ENCODE data around the gene NEURL1.
"Not testable (repeated sequence)": the region's sequence is repeated elsewhere in the genome, so short reads cannot be mapped to it uniquely, and the experiment has no call there.

Gene NEURL1

GRCh38 chr10:103493916-103494877, 692 bp downstream of the NEURL1 start:
- no peak for DNase-seq

- no peak for DNase-seq
These were observed 1.8 kb downstream of the NEURL1 start for GRCh38 chr10:103495321-103495720.

- DNase-seq: no peak
These were observed 3.8 kb downstream of the NEURL1 start for GRCh38 chr10:103497161-103497915.

GRCh38 chr10:103498936-103499638, 5.6 kb downstream of the NEURL1 start:
- no peak for DNase-seq

GRCh38 chr10:103499881-103500280, 6.4 kb downstream of the NEURL1 start:
- no peak for DNase-seq

- no peak for DNase-seq
These were observed 7.0 kb downstream of the NEURL1 start for GRCh38 chr10:103500481-103500880.

GRCh38 chr10:103501186-103501585, 7.7 kb downstream of the NEURL1 start:
- no peak for DNase-seq

GRCh38 chr10:103502849-103503660, 9.6 kb downstream of the NEURL1 start:
- no peak for DNase-seq

- not testable (repeated sequence) for DNase-seq
These were observed 10.3 kb downstream of the NEURL1 start for GRCh38 chr10:103503777-103504176.

GRCh38 chr10:103504181-103504783, 10.8 kb downstream of the NEURL1 start:
- no peak for DNase-seq

GRCh38 chr10:103506061-103506460, 12.6 kb downstream of the NEURL1 start:
- no peak for DNase-seq

- DNase-seq: no peak
These were observed 14.0 kb downstream of the NEURL1 start for GRCh38 chr10:103507235-103508191.

GRCh38 chr10:103510046-103510685, 16.7 kb downstream of the NEURL1 start:
- DNase-seq: no peak

GRCh38 chr10:103510791-103511752, 17.6 kb downstream of the NEURL1 start:
- DNase-seq: no peak

- no peak for DNase-seq
These were observed 18.7 kb downstream of the NEURL1 start for GRCh38 chr10:103512166-103512565.

GRCh38 chr10:103512591-103513379, 19.3 kb downstream of the NEURL1 start:
- DNase-seq: no peak

GRCh38 chr10:103513380-103514060, 20.0 kb downstream of the NEURL1 start:
- DNase-seq: no peak

Measured in activated T-cell treated with anti-CD3 and anti-CD28 coated beads for 4 hours (primary cell).